HL-60 (cell line): ENCODE measurements around the gene XCL2.

Source experiments
- DNase-seq, 2 experiments: peaks; one replicate each; pipeline ENCODE4 v3.0.0-alpha.2; 2010 to 2020; ENCODE audit warnings: low read depth in 1 of 2, low spot score in 1 of 2
- H3K27ac ChIP-seq: fragments of 250-450 bp; sonication (Bioruptor Pico); replicated peaks from 2 replicates; pipeline ENCODE4 v1.5.1; 2020; ENCODE audit warnings: mild to moderate bottlenecking, moderate library complexity
- H3K27me3 ChIP-seq: fragments of 250-450 bp; sonication (Bioruptor Pico); 2 replicates; pipeline ENCODE4 v1.5.1; 2021; ENCODE audit warnings: mild to moderate bottlenecking, moderate library complexity; ENCODE audit not compliant: insufficient read depth, poor library complexity, severe bottlenecking
- H3K4me3 ChIP-seq: replicated peaks from 2 replicates; pipeline ENCODE4 v1.5.1; 2011; ENCODE audit warnings: mild to moderate bottlenecking, control low read depth, low read length; ENCODE audit not compliant: insufficient read depth
- CTCF ChIP-seq: IDR thresholded peaks from one replicate; pipeline ENCODE4 v1.5.1; 2011; ENCODE audit warnings: low read length, control low read depth, inconsistent platforms; ENCODE audit not compliant: insufficient read depth
- GABPA ChIP-seq: IDR thresholded peaks from 2 replicates; pipeline ENCODE4 v1.6.1; 2012; ENCODE audit warnings: low read depth
- POLR2AphosphoS5 ChIP-seq: IDR thresholded peaks from 2 replicates; pipeline ENCODE4 v1.6.1; 2012; ENCODE audit warnings: low read depth
- REST ChIP-seq: IDR thresholded peaks from 2 replicates; pipeline ENCODE4 v1.6.1; 2012; ENCODE audit warnings: low read depth; ENCODE audit not compliant: insufficient replicate concordance
- SPI1 ChIP-seq: IDR thresholded peaks from 2 replicates; pipeline ENCODE4 v1.6.1; 2012; ENCODE audit warnings: low read depth, mild to moderate bottlenecking, borderline replicate concordance

Gene XCL2

GRCh38 chr1:168531615-168532345 is 12.0 kb downstream of the XCL2 start:
- no peak overlapping the region for H3K27ac ChIP-seq
- no peak for TF ChIP-seq REST
- no peak for TF ChIP-seq POLR2AphosphoS5
- TF ChIP-seq GABPA = no peak
- no peak for TF ChIP-seq SPI1
- TF ChIP-seq CTCF = no peak
- H3K27me3 ChIP-seq = no peaks in the 10 kb centered on the region
- no peak for DNase-seq
- H3K4me3 ChIP-seq = no peak overlapping the region

- DNase-seq = no peak
- TF ChIP-seq SPI1 (peak; percentile 8; the same call in 1 of the 2 replicates), CTCF (no peak)
- H3K27me3 ChIP-seq = no peaks in the 10 kb centered on the region
- no peak overlapping the region for H3K27ac ChIP-seq
- H3K4me3 ChIP-seq = no peak overlapping the region
Measured at GRCh38 chr1:168529518-168529917, 14.3 kb downstream of the XCL2 start.

- no peak overlapping the region for H3K4me3 ChIP-seq
- H3K27me3 ChIP-seq = no peaks in the 10 kb centered on the region
- peak in 1 of 2 experiments; percentile 38 for DNase-seq
- H3K27ac ChIP-seq = peak overlapping the region; percentile 10; the same call in 1 of the 2 replicates
- TF ChIP-seq GABPA (no peak), SPI1 (no peak), REST (no peak), POLR2AphosphoS5 (no peak), CTCF (no peak)
Measured at GRCh38 chr1:168521401-168522000, 22.3 kb downstream of the XCL2 start.
